Tibial nerve (tissue), 4 donors: ENCODE measurements around the gene RNF167.

ENCODE experiments used
- EP300 ChIP-seq, 2 donors: sonication (generic); formaldehyde crosslinking; IDR thresholded peaks; one replicate each; pipeline ENCODE4 v1.6.1; 2017; ENCODE audit warnings: antibody characterized with exemption in 2 of 2, mild to moderate bottlenecking in 1 of 2
- POLR2A ChIP-seq, 2 donors: fragments of 450-650 bp; IDR thresholded peaks; one replicate each; pipeline ENCODE4 v1.6.1; 2017; ENCODE audit warnings: antibody characterized with exemption in 2 of 2, mild to moderate bottlenecking in 2 of 2, moderate library complexity in 2 of 2
- TF ChIP-seq, protein P1 (sequence below), 5 experiments: fragments of 200-600 bp in 3 of 5; fragments of 450-650 bp in 2 of 5; sonication (generic) in 3 of 5; IDR thresholded peaks; one replicate each; pipeline ENCODE4 v1.5.1; 2016 to 2019; ENCODE audit warnings: antibody characterized with exemption in 5 of 5, mild to moderate bottlenecking in 3 of 5, moderate library complexity in 2 of 5

DNA sequence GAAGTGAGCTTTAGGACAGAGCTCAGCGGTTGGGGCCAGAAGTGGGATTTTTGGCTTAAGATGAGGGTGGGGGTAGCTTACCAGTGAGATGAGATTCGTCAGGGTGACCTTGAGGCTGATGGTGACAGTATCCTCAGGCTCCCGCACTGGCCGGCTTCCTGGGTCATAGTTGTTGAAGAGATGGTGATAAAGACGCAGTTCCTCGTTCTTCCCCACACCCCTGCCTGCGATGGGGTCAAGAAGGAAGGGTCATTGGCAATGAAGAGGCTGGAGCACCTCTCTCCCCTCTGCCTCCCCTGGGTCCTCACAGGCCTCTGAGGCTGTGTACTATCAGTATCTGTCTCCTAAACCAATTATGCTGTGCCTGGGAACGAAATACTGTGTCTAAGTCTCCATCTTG lies 37.5 kb upstream of the RNF167 start:
- no peak for TF ChIP-seq EP300 (IDR thresholded peaks at IDR 0.05)
- TF ChIP-seq, protein P1, sequence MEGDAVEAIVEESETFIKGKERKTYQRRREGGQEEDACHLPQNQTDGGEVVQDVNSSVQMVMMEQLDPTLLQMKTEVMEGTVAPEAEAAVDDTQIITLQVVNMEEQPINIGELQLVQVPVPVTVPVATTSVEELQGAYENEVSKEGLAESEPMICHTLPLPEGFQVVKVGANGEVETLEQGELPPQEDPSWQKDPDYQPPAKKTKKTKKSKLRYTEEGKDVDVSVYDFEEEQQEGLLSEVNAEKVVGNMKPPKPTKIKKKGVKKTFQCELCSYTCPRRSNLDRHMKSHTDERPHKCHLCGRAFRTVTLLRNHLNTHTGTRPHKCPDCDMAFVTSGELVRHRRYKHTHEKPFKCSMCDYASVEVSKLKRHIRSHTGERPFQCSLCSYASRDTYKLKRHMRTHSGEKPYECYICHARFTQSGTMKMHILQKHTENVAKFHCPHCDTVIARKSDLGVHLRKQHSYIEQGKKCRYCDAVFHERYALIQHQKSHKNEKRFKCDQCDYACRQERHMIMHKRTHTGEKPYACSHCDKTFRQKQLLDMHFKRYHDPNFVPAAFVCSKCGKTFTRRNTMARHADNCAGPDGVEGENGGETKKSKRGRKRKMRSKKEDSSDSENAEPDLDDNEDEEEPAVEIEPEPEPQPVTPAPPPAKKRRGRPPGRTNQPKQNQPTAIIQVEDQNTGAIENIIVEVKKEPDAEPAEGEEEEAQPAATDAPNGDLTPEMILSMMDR (IDR thresholded peaks at IDR 0.05) = no peak
- TF ChIP-seq POLR2A (IDR thresholded peaks at IDR 0.05) = no peak
